ENCODE measurements around the gene DCDC2.

DNA sequence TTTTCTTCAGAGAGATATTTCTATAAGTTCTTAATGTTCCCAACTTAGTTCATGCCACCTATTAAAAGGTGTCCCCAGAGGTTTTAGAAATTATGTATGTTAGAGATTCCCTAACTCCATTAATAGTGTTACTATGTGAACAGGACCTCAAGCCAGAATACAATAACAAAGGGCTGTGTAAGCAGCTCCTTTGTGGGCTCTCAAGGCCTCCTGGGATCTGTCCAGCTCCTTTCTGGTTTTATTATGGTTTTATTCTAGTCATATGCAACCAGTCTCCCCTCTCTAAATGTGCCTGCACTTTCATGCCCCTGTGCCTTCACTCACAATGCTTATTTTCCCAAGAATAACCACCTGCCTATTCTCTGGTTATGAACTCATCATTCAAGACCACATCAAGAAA is 209.2 kb downstream of the DCDC2 start:
- no peak for TF ChIP-seq CTCF (IDR thresholded peaks at IDR 0.05; ENCODE audit: borderline replicate concordance, extremely low read depth, low read length, poor library complexity, severe bottlenecking)
- TF ChIP-seq EZH2 (IDR thresholded peaks at IDR 0.05; ENCODE audit: borderline replicate concordance, low read depth, low read length, severe bottlenecking) = no peak
